Measurements from ENCODE around the gene WDCP.

- no peak for TF ChIP-seq POLR2A (IDR thresholded peaks at IDR 0.05; ENCODE audit: extremely low read depth, insufficient read length)
- TF ChIP-seq CTCF (IDR thresholded peaks at IDR 0.05; ENCODE audit: low read depth, low read length), result no peak
Observed at GRCh38 chr2:24026233-24026632, 21.0 kb downstream of the WDCP start.
